GM10266 (cell line): ENCODE results near the gene FRY.
"Not testable (repeated sequence)": the region's sequence is repeated elsewhere in the genome, so short reads cannot be mapped to it uniquely, and the experiment has no call there.

Experiments
- DNase-seq: peaks from one replicate; pipeline ENCODE4 v3.0.0; 2012; ENCODE audit errors: extremely low spot score
- CTCF ChIP-seq: IDR thresholded peaks from 2 replicates; pipeline ENCODE4 v1.5.1; 2012; ENCODE audit warnings: mild to moderate bottlenecking, low read depth; ENCODE audit not compliant: control insufficient read depth, insufficient read depth; ENCODE audit errors: missing control alignments

FRY gene

GRCh38 chr13:32031025-32031814, at the start of gene FRY:
Gene FRY, plus strand, starts transcription at chr13:32031774. Its CDS starts 22 bp downstream, at chr13:32031796.
- no peak for TF ChIP-seq CTCF
- DNase-seq = peak; percentile 63

- no peak for DNase-seq
- TF ChIP-seq CTCF = no peak
These were observed 49.5 kb upstream of the FRY start for GRCh38 chr13:31982124-31982523.

GRCh38 chr13:31982540-31982939, 49.0 kb upstream of the FRY start:
- no peak for TF ChIP-seq CTCF

GRCh38 chr13:31983696-31984095, 47.9 kb upstream of the FRY start:
- DNase-seq = not testable (repeated sequence)

More at GRCh38 chr13:31982540-31982939, 49.0 kb upstream of the FRY start:
- no peak for DNase-seq

- DNase-seq = not testable (repeated sequence)
These were observed 47.2 kb upstream of the FRY start for GRCh38 chr13:31984388-31984787.

GRCh38 chr13:31986676-31987470, 44.7 kb upstream of the FRY start:
- DNase-seq = no peak
- no peak for TF ChIP-seq CTCF

- TF ChIP-seq CTCF = no peak
- peak; percentile 19 for DNase-seq
These were observed 43.9 kb upstream of the FRY start for GRCh38 chr13:31987535-31988170.

GRCh38 chr13:31994367-31994766, 37.2 kb upstream of the FRY start:
- not testable (repeated sequence) for DNase-seq

- DNase-seq = no peak
- TF ChIP-seq CTCF = no peak
These were observed 35.0 kb upstream of the FRY start for GRCh38 chr13:31996601-31997000.
